Mucosa of descending colon (tissue), 3 donors: Measurements from ENCODE around the gene EMC9. TPM values are rescaled to one million over a fixed set of nuclear protein-coding genes. Genes with fewer than 3 reads are reported as not detected.

Experiments
- ATAC-seq: fragments of 200-7000 bp; cut with Tn5 transposase; one replicate; pipeline ENCODE4 v1.9.1; 2020; ENCODE audit warnings: mild to moderate bottlenecking, moderate library complexity
- DNase-seq, 3 donors: peaks; one replicate each; pipeline ENCODE4 v3.0.0-alpha.2; 2020
- H3K36me3 ChIP-seq: fragments of 200-600 bp; one replicate; pipeline ENCODE4 v1.8.0; 2021; ENCODE audit warnings: low read depth, mild to moderate bottlenecking
- H3K4me1 ChIP-seq: fragments of 200-600 bp; one replicate; pipeline ENCODE4 v1.8.0; 2021; ENCODE audit warnings: low read depth, mild to moderate bottlenecking
- H3K4me3 ChIP-seq: fragments of 200-600 bp; one replicate; pipeline ENCODE4 v1.8.0; 2021; ENCODE audit warnings: mild to moderate bottlenecking
- H3K9me3 ChIP-seq: fragments of 200-600 bp; one replicate; pipeline ENCODE4 v1.8.0; 2021; ENCODE audit warnings: mild to moderate bottlenecking
- CTCF ChIP-seq: fragments of 200-600 bp; IDR thresholded peaks from one replicate; pipeline ENCODE4 v1.8.0; 2022; ENCODE audit warnings: antibody characterized with exemption, mild to moderate bottlenecking
- intact Hi-C, 2 donors: fragments of 100-400 bp; cut with DNase I in 1 of 2; cut with micrococcal nuclease in 1 of 2; formaldehyde crosslinking; loops; one replicate each; pipeline versions ENCODE4 v1.11.0 to v1.11.1; 2022; cut with DNase I, micrococcal nuclease
- total RNA-seq, 3 donors: library from RNA; stranded (reverse); fragmentation: NEBNext Ultra II Directional in 2 of 3; extraction: Animal tissue kit (Norgen Biotek cat#: 25700) in 2 of 3; gene quantifications; one replicate each; pipeline versions ENCODE4 v1.2.1 to v1.2.4, GENCODE V29; 2021 to 2023
- donor health status: DM: no; HTN: no; CAD: no; lungs with moderate emphysema.
- donor health status: DM: no; HTN: no; CAD: no.
- donor health status: DM: no; HTN: yes; CAD: no.

Gene EMC9
- total RNA-seq, 3 donors from 2014 or later, result 18.3 to 24.9 (median 20.4) TPM

GRCh38 chr14:24145219-24145618 is 3.8 kb upstream of the EMC9 start:
- TF ChIP-seq CTCF, result no peak
- intact Hi-C loops, result no loop called here
- DNase-seq (no peak), ATAC-seq (no peak)
- Histone ChIP-seq H3K36me3 (peaks cover 3% of the 10 kb centered on the region), H3K4me1 (peaks cover 37% of the 10 kb centered on the region), H3K4me3 (no peak overlapping the region), H3K9me3 (no peaks in the 10 kb centered on the region)

- no peak for TF ChIP-seq CTCF
- Histone ChIP-seq H3K9me3 (no peaks in the 10 kb centered on the region), H3K4me1 (peaks cover 45% of the 10 kb centered on the region), H3K36me3 (peaks cover 3% of the 10 kb centered on the region), H3K4me3 (no peak overlapping the region)
- ATAC-seq, result no peak
- no peak for DNase-seq
- intact Hi-C loops, result no loop called here
These were observed 3.1 kb upstream of the EMC9 start for GRCh38 chr14:24144451-24144850.

- H3K36me3 ChIP-seq, result peaks cover 3% of the 10 kb centered on the region
- no peak for TF ChIP-seq CTCF
- no peak overlapping the region for H3K4me3 ChIP-seq
- ATAC-seq (no peak), DNase-seq (no peak)
- H3K9me3 ChIP-seq, result no peaks in the 10 kb centered on the region
- intact Hi-C loops, result no loop called here
- peaks cover 47% of the 10 kb centered on the region for H3K4me1 ChIP-seq
These were observed 2.1 kb upstream of the EMC9 start for GRCh38 chr14:24143511-24143910.

- ATAC-seq (no peak), DNase-seq (no peak)
- intact Hi-C loops, result no loop called here
- no peaks in the 10 kb centered on the region for H3K36me3 ChIP-seq
- no peaks in the 10 kb centered on the region for H3K9me3 ChIP-seq
- peaks cover 44% of the 10 kb centered on the region for H3K4me1 ChIP-seq
- TF ChIP-seq CTCF, result no peak
- H3K4me3 ChIP-seq, result no peak overlapping the region
These were observed 2.0 kb downstream of the EMC9 start for GRCh38 chr14:24139272-24139934.

GRCh38 chr14:24138396-24139271 is 2.8 kb downstream of the EMC9 start:
- peaks cover 44% of the 10 kb centered on the region for H3K4me1 ChIP-seq
- no peaks in the 10 kb centered on the region for H3K36me3 ChIP-seq
- H3K9me3 ChIP-seq, result no peaks in the 10 kb centered on the region
- intact Hi-C loops, result no loop called here
- TF ChIP-seq CTCF, result no peak
- no peak overlapping the region for H3K4me3 ChIP-seq
- no peak for ATAC-seq
- no peak for DNase-seq
